Kidney epithelial cell (primary cell): ENCODE measurements around the gene TFIP11. TPM values are rescaled to one million over a fixed set of nuclear protein-coding genes. Genes with fewer than 3 reads are reported as not detected.

Source experiments
- DNase-seq: peaks from one replicate; pipeline ENCODE4 v3.0.0-alpha.2; 2010; ENCODE audit warnings: low read depth
- H3K27me3 ChIP-seq: 2 replicates; pipeline ENCODE4 v1.6.0; 2011; ENCODE audit warnings: low read length; ENCODE audit not compliant: control insufficient read depth, insufficient read depth
- H3K36me3 ChIP-seq: 2 replicates; pipeline ENCODE4 v1.5.1; 2011; ENCODE audit warnings: low read length; ENCODE audit not compliant: control insufficient read depth, insufficient read depth
- H3K4me3 ChIP-seq: 2 replicates; pipeline ENCODE4 v1.5.1; 2011; ENCODE audit warnings: low read depth, mild to moderate bottlenecking, control low read depth, low read length
- total RNA-seq: library from RNA; depleted of rRNA; stranded (reverse); fragments of >200 nt; gene quantifications from 2 replicates; pipeline ENCODE4 v1.2.3, GENCODE V29; 2015
- TF ChIP-seq, protein P1 (sequence below): IDR thresholded peaks from 2 replicates; pipeline ENCODE4 v1.5.1; 2011; ENCODE audit warnings: mild to moderate bottlenecking, moderate library complexity, low read length, control low read depth, inconsistent platforms; ENCODE audit not compliant: insufficient read depth, poor library complexity, severe bottlenecking

TFIP11 gene
- total RNA-seq, 1 donor from 2014 or later = 45.8 TPM

DNA sequence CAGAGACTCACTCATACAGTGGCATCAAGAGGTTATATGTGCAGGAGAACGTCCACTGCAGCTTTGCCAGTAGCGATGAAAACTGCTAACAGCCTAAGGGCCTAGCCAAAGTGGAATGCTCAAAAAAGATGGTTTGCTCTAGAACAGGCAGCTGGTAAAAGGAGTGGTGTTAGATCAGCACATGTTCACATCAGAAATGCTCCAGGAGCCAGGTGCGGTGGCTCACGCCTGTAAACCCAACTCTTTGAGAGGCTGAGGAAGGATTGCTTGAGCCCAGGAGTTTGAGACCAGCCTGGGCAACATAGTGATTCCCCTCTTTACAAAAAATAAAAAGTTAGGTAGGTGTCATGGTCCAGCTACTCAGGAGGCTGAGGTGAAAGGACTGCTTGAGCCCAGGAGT lies 10.3 kb upstream of the TFIP11 start:
- TF ChIP-seq, protein P1, sequence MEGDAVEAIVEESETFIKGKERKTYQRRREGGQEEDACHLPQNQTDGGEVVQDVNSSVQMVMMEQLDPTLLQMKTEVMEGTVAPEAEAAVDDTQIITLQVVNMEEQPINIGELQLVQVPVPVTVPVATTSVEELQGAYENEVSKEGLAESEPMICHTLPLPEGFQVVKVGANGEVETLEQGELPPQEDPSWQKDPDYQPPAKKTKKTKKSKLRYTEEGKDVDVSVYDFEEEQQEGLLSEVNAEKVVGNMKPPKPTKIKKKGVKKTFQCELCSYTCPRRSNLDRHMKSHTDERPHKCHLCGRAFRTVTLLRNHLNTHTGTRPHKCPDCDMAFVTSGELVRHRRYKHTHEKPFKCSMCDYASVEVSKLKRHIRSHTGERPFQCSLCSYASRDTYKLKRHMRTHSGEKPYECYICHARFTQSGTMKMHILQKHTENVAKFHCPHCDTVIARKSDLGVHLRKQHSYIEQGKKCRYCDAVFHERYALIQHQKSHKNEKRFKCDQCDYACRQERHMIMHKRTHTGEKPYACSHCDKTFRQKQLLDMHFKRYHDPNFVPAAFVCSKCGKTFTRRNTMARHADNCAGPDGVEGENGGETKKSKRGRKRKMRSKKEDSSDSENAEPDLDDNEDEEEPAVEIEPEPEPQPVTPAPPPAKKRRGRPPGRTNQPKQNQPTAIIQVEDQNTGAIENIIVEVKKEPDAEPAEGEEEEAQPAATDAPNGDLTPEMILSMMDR = no peak
- Histone ChIP-seq H3K36me3 (no peaks in the 10 kb centered on the region), H3K4me3 (no peak overlapping the region), H3K27me3 (no peaks in the 10 kb centered on the region)
- no peak for DNase-seq

DNA sequence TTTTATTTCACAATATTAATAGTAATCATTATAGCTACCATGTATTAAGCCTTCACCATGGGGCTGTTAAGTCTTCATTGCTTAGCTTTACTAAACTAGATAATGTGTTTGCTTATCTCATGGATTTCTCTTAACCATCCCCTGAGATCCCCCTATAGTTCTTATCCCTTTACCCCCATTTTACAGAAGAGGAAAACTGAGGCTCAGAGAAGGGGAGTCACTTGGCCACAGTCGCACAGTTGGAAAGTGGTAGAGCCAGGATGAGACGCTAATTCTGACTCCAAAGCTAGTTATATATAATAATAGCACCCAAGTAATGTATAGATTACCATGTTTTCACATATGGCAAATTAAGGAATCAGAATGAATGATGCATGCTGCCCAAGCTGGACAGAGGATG lies 9.7 kb upstream of the TFIP11 start:
- TF ChIP-seq, protein P1 = no peak

DNA sequence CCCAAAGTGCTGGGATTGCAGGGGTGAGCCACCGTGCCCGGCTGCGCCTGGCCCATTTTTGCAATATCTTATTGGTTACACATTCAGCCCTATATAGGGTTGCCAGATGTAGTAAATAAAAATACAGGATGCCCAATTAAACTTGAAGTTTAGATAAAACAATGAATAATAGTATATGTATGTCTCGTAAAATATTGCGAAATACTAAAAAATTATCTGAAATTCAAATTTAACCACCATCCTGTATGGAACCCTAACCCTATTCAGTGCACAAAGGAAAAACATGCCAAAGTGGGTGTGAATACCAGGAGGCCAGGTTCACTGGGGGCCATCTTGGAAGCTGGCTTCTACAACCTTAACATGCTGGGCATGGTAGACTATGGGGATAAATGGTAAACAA lies 5.2 kb upstream of the TFIP11 start:
- Histone ChIP-seq H3K27me3 (no peaks in the 10 kb centered on the region), H3K36me3 (no peaks in the 10 kb centered on the region), H3K4me3 (no peak overlapping the region)
- TF ChIP-seq, protein P1 = no peak
- DNase-seq = no peak

More for the DNA sequence above, 9.7 kb upstream of the TFIP11 start:
- H3K27me3 ChIP-seq = no peaks in the 10 kb centered on the region
- DNase-seq = no peak
- no peaks in the 10 kb centered on the region for H3K36me3 ChIP-seq
- no peak overlapping the region for H3K4me3 ChIP-seq

DNA sequence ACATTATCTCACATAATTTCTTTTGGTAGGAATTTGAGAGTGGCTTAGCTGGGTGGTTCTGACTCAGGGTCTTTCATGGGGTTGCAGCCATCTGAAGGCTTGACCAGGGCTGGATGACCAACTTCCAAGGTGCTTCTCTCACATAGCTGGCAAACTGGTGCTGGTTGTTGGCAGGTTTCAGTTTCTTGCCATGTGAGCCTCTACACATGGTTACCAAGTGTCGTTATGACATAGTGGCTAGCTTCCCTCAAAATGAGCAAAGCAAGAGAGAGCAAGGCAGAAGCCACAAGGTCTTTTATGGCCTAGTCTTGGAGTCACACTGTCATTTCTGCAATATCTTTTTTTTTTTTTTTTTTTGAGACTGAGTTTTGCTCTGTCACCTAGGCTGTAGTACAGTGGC lies 4.2 kb upstream of the TFIP11 start:
- DNase-seq = no peak
- H3K4me3 ChIP-seq = no peak overlapping the region
- no peaks in the 10 kb centered on the region for H3K36me3 ChIP-seq
- H3K27me3 ChIP-seq = no peaks in the 10 kb centered on the region
- TF ChIP-seq, protein P1 = no peak

DNA sequence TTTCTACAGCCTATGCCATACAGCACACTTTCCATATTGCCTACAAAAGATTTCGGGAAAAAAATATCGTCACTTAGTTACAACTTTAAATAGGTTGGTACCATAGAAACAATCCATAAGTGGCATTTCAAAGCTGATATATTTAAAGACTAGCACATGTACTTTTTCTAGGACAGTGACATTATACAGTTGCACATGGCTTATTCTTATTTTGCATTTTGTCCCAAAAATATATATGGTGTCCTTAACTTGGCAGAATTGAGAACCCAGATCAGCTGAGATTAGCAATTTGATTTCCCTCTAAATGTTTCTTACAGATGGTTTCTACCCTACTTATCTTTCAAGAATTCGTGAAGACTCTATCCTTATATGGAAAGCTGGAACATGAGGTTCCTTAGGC lies 3.7 kb upstream of the TFIP11 start:
- DNase-seq = no peak
- TF ChIP-seq, protein P1 = no peak
- H3K36me3 ChIP-seq = no peaks in the 10 kb centered on the region
- H3K27me3 ChIP-seq = no peaks in the 10 kb centered on the region
- no peak overlapping the region for H3K4me3 ChIP-seq

DNA sequence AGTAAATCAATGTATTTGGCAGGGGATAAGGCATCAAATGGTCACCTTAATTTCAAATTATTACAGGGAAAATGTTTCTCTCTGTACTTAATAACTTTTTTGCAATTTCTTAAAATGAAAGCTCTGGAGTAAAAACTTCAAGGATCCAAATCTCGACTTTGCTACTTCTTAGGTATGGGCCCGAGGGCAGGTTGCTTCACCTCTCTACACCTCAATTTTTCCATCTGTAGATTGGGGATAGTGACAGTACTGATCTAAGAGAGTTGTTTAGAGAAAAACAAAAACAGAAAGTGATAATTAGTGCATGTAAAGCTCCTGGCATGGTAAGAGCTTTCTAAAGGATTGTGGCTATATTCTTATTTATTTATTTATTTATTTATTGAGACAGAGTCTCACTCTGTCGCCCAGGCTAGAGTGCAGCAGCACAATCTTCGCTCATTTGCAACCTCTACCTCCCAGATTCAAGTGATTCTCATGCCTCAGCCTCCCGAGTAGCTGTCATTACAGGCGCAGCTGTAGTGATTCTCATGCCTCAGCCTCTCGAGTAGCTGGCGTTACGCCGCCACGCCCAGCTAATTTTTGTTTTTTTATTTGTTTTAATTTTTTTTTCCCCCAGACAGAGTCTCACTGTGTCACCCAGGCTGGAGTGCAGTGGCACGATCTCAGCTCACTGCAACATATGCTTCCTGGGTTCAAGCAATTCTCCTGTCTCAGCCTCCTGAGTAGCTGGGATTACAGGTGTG lies 2.3 kb upstream of the TFIP11 start:
- DNase-seq = no peak
- TF ChIP-seq, protein P1 = no peak
- Histone ChIP-seq H3K36me3 (no peaks in the 10 kb centered on the region), H3K27me3 (no peaks in the 10 kb centered on the region), H3K4me3 (no peak overlapping the region)
